HG03045 (cell line): ENCODE measurements around the gene C12orf76.
A peak's percentile ranks its signal among the peaks of the same experiment; 100 is the strongest.
"Not testable (repeated sequence)": the region's sequence is repeated elsewhere in the genome, so short reads cannot be mapped to it uniquely, and the experiment has no call there.

Experiments
- ATAC-seq: cut with Tn5 transposase; IDR thresholded peaks from one replicate; pipeline ENCODE4 v1.9.1; 2021; ENCODE audit warnings: mild to moderate bottlenecking, moderate library complexity; ENCODE audit not compliant: unreplicated experiment

The C12orf76 gene, protein sequence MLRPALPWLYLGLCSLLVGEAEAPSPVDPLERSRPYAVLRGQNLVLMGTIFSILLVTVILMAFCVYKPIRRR

DNA sequence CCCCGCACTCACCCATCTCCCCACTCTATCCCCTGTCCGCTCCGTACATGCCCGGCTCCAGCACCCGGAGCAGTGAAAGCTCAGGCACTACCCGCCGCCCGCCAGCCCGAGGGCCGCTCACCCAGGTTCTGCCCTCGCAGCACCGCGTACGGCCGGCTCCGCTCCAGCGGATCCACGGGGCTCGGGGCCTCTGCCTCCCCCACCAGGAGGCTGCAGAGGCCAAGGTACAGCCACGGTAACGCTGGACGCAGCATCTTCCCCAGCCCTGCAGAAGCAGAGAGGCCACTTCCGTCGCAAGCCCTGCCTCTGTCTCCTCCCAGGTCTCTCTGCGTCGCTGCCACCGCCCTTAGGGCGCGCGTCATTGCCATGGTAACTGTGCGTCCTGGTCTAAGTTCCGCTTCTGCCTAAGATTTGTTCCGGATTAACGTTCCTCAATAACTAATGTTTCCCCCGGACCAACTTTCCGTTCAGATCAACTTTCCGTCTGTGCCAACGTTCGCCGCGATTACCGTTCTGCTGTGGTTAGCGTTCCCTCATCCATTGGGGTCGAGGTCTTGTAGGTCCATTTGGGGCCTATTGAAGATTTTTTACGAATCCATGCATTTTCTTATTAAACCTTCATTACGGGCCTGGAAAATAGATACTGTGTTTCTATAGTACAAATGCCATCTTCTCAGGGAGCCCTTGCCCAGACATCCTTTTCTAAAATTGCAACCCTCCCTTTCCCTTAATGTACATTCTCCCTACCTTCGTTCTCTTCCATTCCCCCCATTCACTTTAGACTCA is at the start of gene C12orf76:
TSS of gene C12orf76 (minus strand) at position 281 of the 786 bp plus-strand sequence. CDS start at position 254, 27 bp downstream.
- peak; percentile 98 for ATAC-seq

GRCh38 chr12:110093631-110094311 is 45.4 kb upstream of the C12orf76 start:
- ATAC-seq = no peak

DNA sequence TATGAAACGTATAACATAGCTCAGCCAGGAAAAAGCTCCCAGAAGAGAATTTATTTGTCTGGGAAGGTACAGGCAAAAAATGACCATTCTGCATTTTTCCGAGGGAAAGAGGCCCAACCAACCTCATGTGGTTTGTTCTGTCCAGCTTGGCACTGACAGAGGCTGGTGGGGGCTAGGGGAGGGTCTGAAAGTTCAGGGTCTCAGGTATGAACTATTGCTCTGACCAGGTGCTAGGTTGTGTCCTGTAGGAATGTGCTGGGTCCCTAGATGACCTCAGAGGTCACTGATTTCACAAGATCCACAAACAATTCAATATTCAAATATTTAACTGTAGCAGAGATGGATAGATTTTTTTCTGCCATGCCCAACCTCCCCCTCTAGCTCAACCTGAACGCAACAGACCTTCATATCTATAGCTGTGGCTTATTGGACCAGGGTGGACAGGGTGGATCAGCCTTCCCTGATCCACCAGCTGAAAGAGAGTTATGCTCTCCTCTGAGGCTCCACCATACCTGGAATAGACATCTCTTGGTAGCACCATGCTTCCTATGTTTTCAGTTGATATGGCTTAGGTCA is 42.9 kb upstream of the C12orf76 start:
- ATAC-seq = no peak

DNA sequence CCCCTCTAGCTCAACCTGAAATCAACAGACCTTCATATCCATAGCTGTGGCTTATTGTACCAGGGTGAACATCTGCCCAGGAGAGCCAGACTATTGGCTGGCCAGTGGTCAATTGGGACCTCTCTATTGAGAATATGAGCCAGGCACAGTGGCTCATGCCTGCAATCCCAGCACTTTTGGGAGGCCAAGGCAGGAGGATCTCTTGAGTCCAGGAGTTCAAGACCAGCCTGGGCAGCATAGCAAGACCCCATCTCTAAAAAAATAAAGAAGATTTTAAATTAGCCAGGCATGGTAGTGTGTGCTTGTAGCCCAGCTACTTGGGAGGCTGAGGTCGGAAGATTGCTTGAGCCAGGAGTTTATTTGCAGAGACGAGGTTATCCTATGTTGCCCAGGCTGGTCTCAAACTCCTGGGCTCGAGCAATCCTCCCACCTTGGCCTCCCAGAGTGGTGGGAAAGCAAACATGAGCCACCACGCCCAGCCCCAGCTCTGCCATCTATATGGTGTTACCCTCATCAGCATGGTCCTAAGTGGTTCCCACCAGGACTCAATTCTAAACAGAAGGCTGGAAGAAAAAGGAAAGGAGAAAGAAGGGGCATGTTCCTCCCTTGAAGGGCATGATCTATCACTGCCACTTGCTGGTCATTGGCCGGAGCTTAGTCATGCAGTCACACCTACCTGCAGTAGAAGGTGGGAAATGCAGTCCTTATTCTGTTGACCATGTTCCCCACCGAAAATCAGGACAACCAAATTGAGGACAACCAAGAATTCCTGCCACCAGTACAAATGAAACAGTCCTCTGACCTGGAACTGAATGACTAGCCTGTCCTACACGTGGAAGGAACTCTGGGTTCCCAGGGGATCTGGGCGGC is 42.2 kb upstream of the C12orf76 start:
- ATAC-seq = no peak

DNA sequence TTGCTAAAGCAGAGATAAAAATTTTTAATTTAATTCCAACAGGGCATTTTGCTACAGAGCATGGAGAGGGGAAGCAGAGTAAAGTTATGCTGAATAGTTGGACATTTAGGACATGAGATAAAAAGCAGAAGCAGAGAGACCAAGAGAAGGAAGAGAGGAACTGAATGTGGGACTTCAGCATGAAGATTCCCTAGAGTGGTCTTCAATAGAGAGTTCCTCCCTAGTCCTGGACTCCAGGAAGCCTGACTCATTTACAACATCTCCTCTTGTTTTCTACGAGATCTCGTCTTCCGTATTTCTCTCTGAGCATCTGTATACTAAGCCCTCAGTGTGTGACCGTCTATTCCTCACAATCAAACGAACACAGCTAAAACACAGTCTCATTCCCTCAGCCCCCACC is 40.6 kb upstream of the C12orf76 start:
- ATAC-seq = no peak

GRCh38 chr12:110088216-110088615 is 39.9 kb upstream of the C12orf76 start:
- not testable (repeated sequence) for ATAC-seq

DNA sequence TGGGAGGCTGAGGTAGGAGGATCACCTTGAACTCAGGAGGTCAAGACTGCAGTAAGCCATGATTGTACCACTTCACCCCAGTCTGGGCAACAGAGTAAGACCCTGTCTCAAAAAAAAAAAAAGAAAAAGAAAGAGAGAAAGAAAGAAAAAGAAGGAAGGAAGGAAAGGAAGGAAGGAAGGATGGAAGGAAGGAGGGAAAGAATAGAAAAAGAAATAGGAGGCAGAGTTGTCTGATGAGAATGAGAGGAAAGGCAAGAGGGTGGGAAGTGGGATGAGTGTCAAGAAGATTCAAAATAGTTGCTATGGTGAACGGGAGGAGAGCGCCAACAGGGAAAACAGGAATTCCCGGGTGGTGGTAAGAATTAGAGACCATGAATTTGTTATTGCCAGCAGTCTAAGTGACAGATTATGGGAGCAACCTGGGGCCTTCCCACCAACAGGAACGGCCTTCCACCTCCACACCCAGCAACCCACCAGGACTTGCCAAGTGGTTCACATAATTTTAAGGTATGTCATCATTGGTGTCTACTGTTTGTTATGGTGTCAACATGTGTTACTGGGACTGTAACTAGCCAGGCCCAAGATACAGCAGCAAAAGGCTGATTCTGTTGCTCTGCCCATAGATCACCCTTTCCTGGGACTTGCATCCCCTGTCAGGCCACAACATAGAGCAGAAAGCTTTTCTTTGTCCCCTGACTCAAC is 36.1 kb upstream of the C12orf76 start:
- ATAC-seq = no peak

- ATAC-seq = no peak
These were observed 32.1 kb upstream of the C12orf76 start for GRCh38 chr12:110080410-110080809.

GRCh38 chr12:110079477-110080400 is 31.4 kb upstream of the C12orf76 start:
- peak; percentile 82 for ATAC-seq

DNA sequence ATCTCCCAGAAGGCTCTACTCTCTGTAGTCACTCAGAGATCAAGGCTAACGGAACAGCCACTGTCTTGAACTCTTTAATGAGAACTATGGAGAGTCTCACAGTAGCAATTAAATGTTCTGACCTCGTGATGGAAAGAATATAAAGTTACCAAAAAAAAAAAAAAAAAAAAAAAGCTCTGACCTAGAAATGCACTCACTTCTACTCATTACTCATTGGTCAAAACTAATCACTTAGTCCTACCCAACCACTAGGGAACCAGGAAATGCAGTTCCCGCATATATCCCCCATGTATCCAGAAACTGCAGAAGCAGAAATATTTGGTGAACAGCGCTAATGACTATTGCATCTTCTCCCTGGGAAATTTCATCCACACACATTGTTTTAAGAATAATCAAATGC is 29.5 kb upstream of the C12orf76 start:
- ATAC-seq = no peak

DNA sequence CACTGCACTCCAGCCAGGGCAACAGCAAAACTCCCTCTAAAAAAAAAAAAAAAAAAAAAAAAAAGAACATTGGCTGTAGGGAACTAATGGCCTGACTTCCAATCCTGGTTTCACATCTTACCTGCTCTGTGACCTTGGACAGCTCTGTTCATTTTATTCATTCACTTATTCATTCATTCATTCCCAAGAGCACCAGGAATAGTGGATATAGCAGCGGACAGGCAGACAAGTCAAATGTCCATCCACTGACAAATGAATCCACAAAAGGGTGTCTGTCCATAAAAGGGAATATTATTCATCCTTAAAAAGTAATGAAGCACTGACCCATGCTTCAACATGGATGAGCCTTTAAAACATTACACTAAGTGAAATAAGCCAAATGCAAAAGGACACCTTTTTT is 27.6 kb upstream of the C12orf76 start:
- ATAC-seq = no peak

DNA sequence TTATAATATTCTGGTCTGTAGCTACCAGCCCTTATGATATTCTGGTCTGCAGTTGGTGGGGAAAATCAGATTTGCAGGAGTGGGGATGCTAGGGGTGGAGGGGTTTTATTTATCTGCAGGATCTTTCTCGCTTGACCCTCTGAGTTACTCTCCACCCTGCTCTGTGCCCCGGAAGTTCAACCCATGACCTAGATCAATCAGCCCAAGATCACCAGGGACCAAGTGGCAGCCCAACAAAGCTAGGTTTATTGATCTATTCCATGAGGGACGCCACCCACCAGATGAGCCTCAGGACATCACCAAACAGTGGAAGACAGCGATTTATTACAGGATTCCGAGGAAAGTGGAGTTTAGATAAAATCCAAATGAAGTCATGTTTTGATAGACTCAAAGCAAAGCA is 25.8 kb upstream of the C12orf76 start:
- no peak for ATAC-seq

DNA sequence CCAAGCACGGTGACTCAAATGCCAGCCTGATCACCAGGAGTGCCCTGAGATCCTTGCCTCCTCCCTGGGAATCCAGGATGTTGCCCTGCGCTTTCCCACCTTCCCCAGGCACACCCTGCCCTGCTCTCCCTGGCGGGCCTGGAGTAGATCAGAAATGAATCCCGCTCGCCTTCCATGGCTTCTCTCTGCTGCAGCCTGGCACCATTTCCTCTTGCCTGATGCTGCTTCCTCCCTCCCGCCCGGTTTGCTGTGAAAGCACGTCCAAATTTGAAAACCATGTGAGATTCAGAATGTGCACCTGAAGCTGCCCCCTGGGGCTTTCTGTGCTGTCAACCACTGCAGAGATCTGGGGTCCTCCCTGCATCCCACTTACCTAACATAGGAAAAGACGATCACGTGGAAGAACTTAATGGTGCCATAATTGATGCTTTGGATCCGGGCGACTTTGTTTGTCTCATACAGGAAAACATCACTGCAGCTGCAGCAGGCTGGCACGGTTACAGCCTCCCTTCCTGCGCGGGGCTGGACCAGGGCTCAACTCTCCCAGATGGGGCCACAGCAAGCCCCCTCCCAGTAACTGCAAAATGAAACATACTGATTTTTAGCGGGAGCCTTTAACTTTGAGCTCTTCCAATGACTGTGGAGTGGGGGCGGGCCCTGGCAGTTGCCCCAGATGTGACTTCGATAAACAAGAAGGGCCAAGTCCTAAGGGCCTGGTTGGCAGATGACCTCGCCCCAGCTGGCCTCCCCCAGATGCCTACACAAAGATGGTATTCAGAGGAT is 24.9 kb upstream of the C12orf76 start:
- ATAC-seq = no peak

- not testable (repeated sequence) for ATAC-seq
These were observed 24.3 kb upstream of the C12orf76 start for GRCh38 chr12:110072636-110073035.

- no peak for ATAC-seq
These were observed 23.6 kb upstream of the C12orf76 start for GRCh38 chr12:110071967-110072366.

DNA sequence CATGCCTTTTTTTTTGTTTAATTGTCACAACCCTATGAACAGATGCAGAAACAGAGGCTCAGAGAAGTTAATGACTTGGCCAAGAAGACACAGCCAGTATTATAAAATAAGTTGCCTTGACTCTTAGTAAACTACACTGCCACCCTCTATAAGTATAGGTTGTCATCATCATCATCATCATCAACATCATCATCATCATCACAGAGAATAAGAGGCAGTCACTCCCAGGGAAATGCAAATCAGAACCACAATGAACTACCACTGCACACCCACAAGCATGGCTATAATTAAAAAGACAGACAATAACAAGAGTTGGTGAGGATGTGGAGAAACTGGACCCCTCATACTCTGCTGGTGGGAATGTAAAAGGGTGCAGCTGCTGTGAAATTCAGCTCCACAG is 23.2 kb upstream of the C12orf76 start:
- ATAC-seq = no peak

- ATAC-seq = no peak
These were observed 20.3 kb upstream of the C12orf76 start for GRCh38 chr12:110068654-110069053.

- ATAC-seq = not testable (repeated sequence)
These were observed 19.8 kb upstream of the C12orf76 start for GRCh38 chr12:110068115-110068514.
